Prostate gland (tissue), 2 donors: ENCODE results near the gene ADGRB3.

Experiments used
- CTCF ChIP-seq, 4 experiments: fragments of 200-600 bp in 2 of 4; fragments of 450-650 bp in 2 of 4; sonication (generic) in 2 of 4; IDR thresholded peaks; 1 replicate in 3 of 4; 2 replicates in 1 of 4; pipeline ENCODE4 v1.5.1; 2016 to 2019; ENCODE audit warnings: antibody characterized with exemption in 4 of 4, mild to moderate bottlenecking in 2 of 4, moderate library complexity in 2 of 4
- POLR2AphosphoS5 ChIP-seq: sonication (generic); formaldehyde crosslinking; IDR thresholded peaks from one replicate; pipeline ENCODE4 v1.6.1; 2017; ENCODE audit warnings: antibody characterized with exemption

- TF ChIP-seq CTCF (IDR thresholded peaks at IDR 0.05) (no peak), POLR2AphosphoS5 (no peak)
These were observed 312.6 kb downstream of the ADGRB3 start for GRCh38 chr6:68947721-68948120.
